ENCODE results near the gene COMTD1.

GRCh38 chr10:75260990-75261389 lies 25.2 kb upstream of the COMTD1 start:
- no peak for TF ChIP-seq CTCF (IDR thresholded peaks at IDR 0.05; ENCODE audit: insufficient read depth, low read length, poor library complexity, severe bottlenecking)
- TF ChIP-seq EZH2phosphoT487 (conservative IDR thresholded peaks at IDR 0.05; ENCODE audit: low read length), result no peak

Measured in SU-DHL-6 (cell line).